Activated T-helper 17 cell treated with anti-CD3 and anti-CD28 coated beads, Interleukin-2, amount 50 U/mL, for 72 hours (primary cell): Measurements from ENCODE around the gene ANTKMT. TPM values are rescaled to one million over a fixed set of nuclear protein-coding genes. Genes with fewer than 3 reads are reported as not detected.
A peak's percentile ranks its signal among the peaks of the same experiment; 100 is the strongest.
"Not testable (repeated sequence)": the region's sequence is repeated elsewhere in the genome, so short reads cannot be mapped to it uniquely, and the experiment has no call there.

Experiments
- ATAC-seq: fragments of 150-1000 bp; cut with Tn5 transposase; replicated peaks from 2 replicates; pipeline ENCODE4 v1.10.0; 2021; ENCODE audit warnings: mild to moderate bottlenecking, moderate library complexity
- H3K27ac Mint-ChIP-seq: one replicate; pipeline ENCODE4 v1.8.0; 2022; ENCODE audit warnings: mixed read lengths
- H3K27me3 Mint-ChIP-seq: one replicate; pipeline ENCODE4 v1.8.0; 2022; ENCODE audit warnings: mixed read lengths
- H3K36me3 Mint-ChIP-seq: one replicate; pipeline ENCODE4 v1.8.0; 2022; ENCODE audit warnings: low read depth, mild to moderate bottlenecking, mixed read lengths
- H3K4me1 Mint-ChIP-seq: one replicate; pipeline ENCODE4 v1.8.0; 2022; ENCODE audit warnings: mixed read lengths
- H3K4me3 Mint-ChIP-seq: one replicate; pipeline ENCODE4 v1.8.0; 2022; ENCODE audit warnings: mild to moderate bottlenecking, mixed read lengths
- H3K9me3 Mint-ChIP-seq: one replicate; pipeline ENCODE4 v1.8.0; 2022; ENCODE audit warnings: mixed read lengths
- total RNA-seq, 2 donors: library from RNA; stranded (reverse); gene quantifications; one replicate each; pipeline ENCODE4 v1.2.3, GENCODE V29; 2022

ANTKMT gene
- total RNA-seq, 2 donors from 2014 or later = 13.5 to 22.4 TPM

GRCh38 chr16:711548-712320 lies 9.2 kb upstream of the ANTKMT start:
- Mint-ChIP-seq H3K27me3 (peaks cover 8% of the 10 kb centered on the region), H3K4me1 (no peaks in the 10 kb centered on the region), H3K36me3 (no peaks in the 10 kb centered on the region), H3K9me3 (no peaks in the 10 kb centered on the region), H3K27ac (no peak overlapping the region), H3K4me3 (no peak overlapping the region)
- peak; percentile 70 for ATAC-seq

- not testable (repeated sequence) for H3K4me1 Mint-ChIP-seq, H3K27ac Mint-ChIP-seq, H3K27me3 Mint-ChIP-seq, H3K9me3 Mint-ChIP-seq, H3K4me3 Mint-ChIP-seq, ATAC-seq, H3K36me3 Mint-ChIP-seq
These were observed 8.2 kb upstream of the ANTKMT start for GRCh38 chr16:712740-713250.

GRCh38 chr16:714079-714478 lies 6.9 kb upstream of the ANTKMT start:
- no peaks in the 10 kb centered on the region for H3K9me3 Mint-ChIP-seq
- H3K27ac Mint-ChIP-seq = no peak overlapping the region
- H3K4me3 Mint-ChIP-seq = no peak overlapping the region
- no peaks in the 10 kb centered on the region for H3K36me3 Mint-ChIP-seq
- no peak for ATAC-seq
- H3K27me3 Mint-ChIP-seq = no peaks in the 10 kb centered on the region
- H3K4me1 Mint-ChIP-seq = no peaks in the 10 kb centered on the region

- no peaks in the 10 kb centered on the region for H3K36me3 Mint-ChIP-seq
- ATAC-seq = peak; percentile 93
- no peaks in the 10 kb centered on the region for H3K9me3 Mint-ChIP-seq
- no peak within 1 kb of the TSS for H3K27ac Mint-ChIP-seq
- H3K4me1 Mint-ChIP-seq = no peaks in the 10 kb centered on the region
- H3K27me3 Mint-ChIP-seq = no peaks in the 10 kb centered on the region
- H3K4me3 Mint-ChIP-seq = peak within 1 kb of the TSS; percentile 44
These were observed 6.1 kb upstream of the ANTKMT start, which contains the start of gene METRN for GRCh38 chr16:714558-715476. TSS of gene METRN (plus strand) at chr16:715118. CDS start at chr16:715290, 172 bp downstream.

- H3K27me3 Mint-ChIP-seq = no peaks in the 10 kb centered on the region
- peak; percentile 6 for ATAC-seq
- no peak overlapping the region for H3K27ac Mint-ChIP-seq
- no peaks in the 10 kb centered on the region for H3K9me3 Mint-ChIP-seq
- peak overlapping the region; percentile 44 for H3K4me3 Mint-ChIP-seq
- no peaks in the 10 kb centered on the region for H3K36me3 Mint-ChIP-seq
- H3K4me1 Mint-ChIP-seq = no peaks in the 10 kb centered on the region
These were observed 5.3 kb upstream of the ANTKMT start for GRCh38 chr16:715477-716199.

- Mint-ChIP-seq H3K9me3 (no peaks in the 10 kb centered on the region), H3K4me1 (no peaks in the 10 kb centered on the region), H3K4me3 (peak overlapping the region; percentile 44), H3K27me3 (no peaks in the 10 kb centered on the region), H3K27ac (no peak overlapping the region), H3K36me3 (no peaks in the 10 kb centered on the region)
- no peak for ATAC-seq
These were observed 4.8 kb upstream of the ANTKMT start for GRCh38 chr16:716200-716568.

GRCh38 chr16:716768-717325 lies 4.1 kb upstream of the ANTKMT start:
- ATAC-seq = no peak
- no peaks in the 10 kb centered on the region for H3K27me3 Mint-ChIP-seq
- no peaks in the 10 kb centered on the region for H3K4me1 Mint-ChIP-seq
- no peaks in the 10 kb centered on the region for H3K36me3 Mint-ChIP-seq
- peak overlapping the region; percentile 44 for H3K4me3 Mint-ChIP-seq
- H3K27ac Mint-ChIP-seq = no peak overlapping the region
- H3K9me3 Mint-ChIP-seq = no peaks in the 10 kb centered on the region

GRCh38 chr16:717450-718245 lies 3.3 kb upstream of the ANTKMT start:
- H3K4me1 Mint-ChIP-seq = no peaks in the 10 kb centered on the region
- no peak overlapping the region for H3K4me3 Mint-ChIP-seq
- H3K36me3 Mint-ChIP-seq = no peaks in the 10 kb centered on the region
- no peak for ATAC-seq
- H3K9me3 Mint-ChIP-seq = no peaks in the 10 kb centered on the region
- H3K27me3 Mint-ChIP-seq = no peaks in the 10 kb centered on the region
- no peak overlapping the region for H3K27ac Mint-ChIP-seq

GRCh38 chr16:718389-718788 lies 2.6 kb upstream of the ANTKMT start:
- no peaks in the 10 kb centered on the region for H3K36me3 Mint-ChIP-seq
- no peak overlapping the region for H3K27ac Mint-ChIP-seq
- no peak overlapping the region for H3K4me3 Mint-ChIP-seq
- no peaks in the 10 kb centered on the region for H3K9me3 Mint-ChIP-seq
- H3K27me3 Mint-ChIP-seq = no peaks in the 10 kb centered on the region
- no peak for ATAC-seq
- no peaks in the 10 kb centered on the region for H3K4me1 Mint-ChIP-seq

GRCh38 chr16:718922-719321 lies 2.0 kb upstream of the ANTKMT start:
- H3K27ac Mint-ChIP-seq = no peak overlapping the region
- H3K9me3 Mint-ChIP-seq = no peaks in the 10 kb centered on the region
- H3K36me3 Mint-ChIP-seq = no peaks in the 10 kb centered on the region
- no peak for ATAC-seq
- no peaks in the 10 kb centered on the region for H3K4me1 Mint-ChIP-seq
- no peaks in the 10 kb centered on the region for H3K27me3 Mint-ChIP-seq
- H3K4me3 Mint-ChIP-seq = peak overlapping the region; percentile 80

- H3K36me3 Mint-ChIP-seq = no peaks in the 10 kb centered on the region
- no peaks in the 10 kb centered on the region for H3K9me3 Mint-ChIP-seq
- peak; percentile 3 for ATAC-seq
- H3K4me3 Mint-ChIP-seq = peak overlapping the region; percentile 80
- no peaks in the 10 kb centered on the region for H3K27me3 Mint-ChIP-seq
- peak overlapping the region; percentile 66 for H3K27ac Mint-ChIP-seq
- H3K4me1 Mint-ChIP-seq = no peaks in the 10 kb centered on the region
These were observed 1.0 kb upstream of the ANTKMT start for GRCh38 chr16:719815-720446.

- H3K4me3 Mint-ChIP-seq = peak overlapping the region; percentile 80
- H3K27me3 Mint-ChIP-seq = no peaks in the 10 kb centered on the region
- no peaks in the 10 kb centered on the region for H3K36me3 Mint-ChIP-seq
- peak; percentile 57 for ATAC-seq
- H3K4me1 Mint-ChIP-seq = no peaks in the 10 kb centered on the region
- H3K9me3 Mint-ChIP-seq = no peaks in the 10 kb centered on the region
- peak overlapping the region; percentile 66 for H3K27ac Mint-ChIP-seq
These were observed 428 bp upstream of the ANTKMT start for GRCh38 chr16:720447-720989.
